Pons (tissue), 1 donor: ENCODE measurements around the gene DNMT3A.
"Not testable (repeated sequence)": the region's sequence is repeated elsewhere in the genome, so short reads cannot be mapped to it uniquely, and the experiment has no call there.

Source experiments
- DNase-seq: peaks from one replicate; pipeline ENCODE4 v3.0.0-alpha.2; 2016; ENCODE audit warnings: low spot score

Gene DNMT3A

GRCh38 chr2:25283921-25284320, 57.8 kb downstream of the DNMT3A start:
- DNase-seq = no peak

- DNase-seq = no peak
Observed at GRCh38 chr2:25281941-25282340, 59.8 kb downstream of the DNMT3A start.

- DNase-seq = no peak
Observed at GRCh38 chr2:25281522-25281921, 60.2 kb downstream of the DNMT3A start.

- no peak for DNase-seq
Observed at GRCh38 chr2:25280051-25280687, 61.6 kb downstream of the DNMT3A start.

- DNase-seq = peak; percentile 90
Observed at GRCh38 chr2:25279091-25279651, 62.6 kb downstream of the DNMT3A start.

GRCh38 chr2:25276569-25277465, 64.9 kb downstream of the DNMT3A start:
- DNase-seq = no peak

GRCh38 chr2:25275575-25275965, 66.2 kb downstream of the DNMT3A start:
- no peak for DNase-seq

- DNase-seq = no peak
Observed at GRCh38 chr2:25274868-25275574, 66.7 kb downstream of the DNMT3A start.

- no peak for DNase-seq
Observed at GRCh38 chr2:25273985-25274535, 67.7 kb downstream of the DNMT3A start.

- DNase-seq = not testable (repeated sequence)
Observed at GRCh38 chr2:25272705-25273104, 69.0 kb downstream of the DNMT3A start.

- DNase-seq = no peak
Observed at GRCh38 chr2:25270061-25270460, 71.7 kb downstream of the DNMT3A start.

GRCh38 chr2:25269233-25269632, 72.5 kb downstream of the DNMT3A start:
- DNase-seq = no peak

GRCh38 chr2:25268139-25268538, 73.6 kb downstream of the DNMT3A start:
- no peak for DNase-seq

- DNase-seq = no peak
Observed at GRCh38 chr2:25266399-25266798, 75.3 kb downstream of the DNMT3A start.

GRCh38 chr2:25265802-25266201, 75.9 kb downstream of the DNMT3A start:
- no peak for DNase-seq

GRCh38 chr2:25265001-25265400, 76.7 kb downstream of the DNMT3A start:
- DNase-seq = no peak

- DNase-seq = no peak
Observed at GRCh38 chr2:25262288-25262687, 79.4 kb downstream of the DNMT3A start.

- DNase-seq = no peak
Observed at GRCh38 chr2:25259737-25260124, 82.0 kb downstream of the DNMT3A start.

GRCh38 chr2:25258847-25259736, 82.6 kb downstream of the DNMT3A start:
- DNase-seq = no peak

GRCh38 chr2:25257931-25258846, 83.5 kb downstream of the DNMT3A start:
- DNase-seq = no peak
